Sigmoid colon (tissue), 7 donors: ENCODE results near the gene CENPP. TPM values are rescaled to one million over a fixed set of nuclear protein-coding genes. Genes with fewer than 3 reads are reported as not detected.

Source experiments
- DNase-seq: peaks from one replicate; pipeline ENCODE4 v3.0.0-alpha.2; 2019
- H3K27ac ChIP-seq, 4 donors: fragments of 200-600 bp; sonication (generic); one replicate each; pipeline ENCODE4 v1.5.1; 2016 to 2019; ENCODE audit warnings: mild to moderate bottlenecking in 1 of 4
- H3K27me3 ChIP-seq, 3 donors: fragments of 200-600 bp; sonication (generic); one replicate each; pipeline ENCODE4 v1.5.1; 2019; ENCODE audit warnings: mild to moderate bottlenecking in 1 of 3
- H3K36me3 ChIP-seq, 4 donors: fragments of 200-600 bp; sonication (generic); one replicate each; pipeline ENCODE4 v1.5.1; 2016 to 2019
- H3K4me1 ChIP-seq, 4 donors: fragments of 200-600 bp; sonication (generic); one replicate each; pipeline ENCODE4 v1.5.1; 2017 to 2019
- H3K4me3 ChIP-seq, 4 donors: fragments of 200-600 bp; sonication (generic); one replicate each; pipeline ENCODE4 v1.5.1; 2017 to 2019; ENCODE audit warnings: mild to moderate bottlenecking in 2 of 4, moderate library complexity in 1 of 4
- H3K9me3 ChIP-seq, 4 donors: fragments of 200-600 bp in 3 of 4; sonication (generic) in 3 of 4; one replicate each; pipeline versions ENCODE4 v1.5.1 to v1.6.1; 2013 to 2019
- CTCF ChIP-seq, 4 experiments: fragments of 450-650 bp in 3 of 4; fragments of 200-600 bp in 1 of 4; IDR thresholded peaks; one replicate each; pipeline ENCODE4 v1.5.1; 2016 to 2019; ENCODE audit warnings: antibody characterized with exemption in 4 of 4, mild to moderate bottlenecking in 3 of 4, moderate library complexity in 2 of 4
- EP300 ChIP-seq, 4 donors: sonication (generic); formaldehyde crosslinking; IDR thresholded peaks; one replicate each; pipeline ENCODE4 v1.6.1; 2017; ENCODE audit warnings: antibody characterized with exemption in 4 of 4
- POLR2A ChIP-seq, 2 donors: fragments of 450-650 bp; IDR thresholded peaks; one replicate each; pipeline ENCODE4 v1.6.1; 2016; ENCODE audit warnings: antibody characterized with exemption in 2 of 2, mild to moderate bottlenecking in 2 of 2, moderate library complexity in 2 of 2
- POLR2AphosphoS5 ChIP-seq, 4 donors: sonication (generic); formaldehyde crosslinking; IDR thresholded peaks; one replicate each; pipeline ENCODE4 v1.6.1; 2017; ENCODE audit warnings: antibody characterized with exemption in 4 of 4
- WGBS, 2 donors: extraction: QIAGEN DNeasy Blood & Tissue Kit; methylation state at CpG; one replicate each; pipeline ENCODE4 v1.1.7; 2013; 5-methylcytosine and 5-hydroxymethylcytosine counted together
- intact Hi-C: fragments of 100-400 bp; cut with DNase I; formaldehyde crosslinking; loops from one replicate; pipeline ENCODE4 v1.15.1; 2023
- polyA plus RNA-seq, 3 donors: library from polyadenylated mRNA; stranded (reverse); fragments of 200-250 nt; gene quantifications; one replicate each; pipeline ENCODE4 v1.2.3, GENCODE V29; 2013
- total RNA-seq, 4 donors: library from RNA; depleted of rRNA; stranded (reverse); fragments of >200 nt; gene quantifications; one replicate each; pipeline ENCODE4 v1.1.0, GENCODE V29; 2016
- donor health status: healthy with polysubstance abuse.
- donor health status: Bipolar disorder and iron deficiency.
- donor health status: healthy.

Gene CENPP
- total and polyA plus RNA-seq, 7 donors, result 0.60 to 11.9 (median 2.4) TPM

- no peak for DNase-seq
- peaks cover 0 to 32% (median 20%) of the 10 kb centered on the region in 4 donors for H3K4me1 ChIP-seq
- WGBS, 2 donors, result 80 to 85% methylated on average over 13 of the region's 13 CpGs
- no peaks in the 10 kb centered on the region for H3K9me3 ChIP-seq
- intact Hi-C loops, result no loop called here
- no peaks in the 10 kb centered on the region for H3K27me3 ChIP-seq
- no peak overlapping the region for H3K27ac ChIP-seq
- no peak overlapping the region for H3K4me3 ChIP-seq
- TF ChIP-seq CTCF (IDR thresholded peaks at IDR 0.05) (no peak), EP300 (IDR thresholded peaks at IDR 0.05) (no peak), POLR2A (IDR thresholded peaks at IDR 0.05) (no peak), POLR2AphosphoS5 (IDR thresholded peaks at IDR 0.05) (no peak)
- H3K36me3 ChIP-seq, result peaks cover 0 to 4% (median 0%) of the 10 kb centered on the region in 4 donors
Measured at GRCh38 chr9:92664394-92665152, 338.8 kb downstream of the CENPP start.

DNA sequence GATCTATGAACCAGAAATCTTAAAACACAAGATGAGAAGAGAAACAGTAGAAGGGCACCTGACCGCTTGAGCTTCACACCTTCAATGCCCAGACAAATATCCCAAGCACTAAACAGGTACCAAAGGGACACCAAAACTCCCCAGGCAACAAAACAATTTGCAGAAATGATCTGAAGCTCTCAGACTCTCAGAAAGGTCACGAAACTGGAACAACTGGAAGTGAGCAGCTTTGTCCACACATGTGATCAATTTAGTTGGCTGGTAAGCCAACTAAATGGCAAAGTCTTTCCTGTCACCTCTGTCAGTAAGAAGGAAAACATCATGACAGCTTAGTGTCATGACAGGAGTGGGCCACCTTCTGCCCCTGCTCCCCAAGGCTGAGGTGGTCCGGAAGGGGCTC, 340.1 kb downstream of the CENPP start:
- Histone ChIP-seq H3K4me3 (no peak overlapping the region), H3K9me3 (no peaks in the 10 kb centered on the region), H3K27me3 (no peaks in the 10 kb centered on the region), H3K36me3 (peaks cover 0 to 4% (median 0%) of the 10 kb centered on the region in 4 donors), H3K27ac (no peak overlapping the region), H3K4me1 (peaks cover 0 to 35% (median 23%) of the 10 kb centered on the region in 4 donors)
- intact Hi-C loops, result no loop called here
- no peak for DNase-seq
- 90 to 95% methylated on average over 3 of the region's 3 CpGs for WGBS, 2 donors
- no peak for TF ChIP-seq EP300 (IDR thresholded peaks at IDR 0.05)
- TF ChIP-seq POLR2A (IDR thresholded peaks at IDR 0.05), result no peak
- TF ChIP-seq CTCF (IDR thresholded peaks at IDR 0.05), result no peak
- TF ChIP-seq POLR2AphosphoS5 (IDR thresholded peaks at IDR 0.05), result no peak

- Histone ChIP-seq H3K4me3 (no peak overlapping the region), H3K9me3 (no peaks in the 10 kb centered on the region), H3K27me3 (no peaks in the 10 kb centered on the region), H3K27ac (no peak overlapping the region), H3K36me3 (peaks cover 0 to 4% (median 0%) of the 10 kb centered on the region in 4 donors), H3K4me1 (peaks cover 0 to 39% (median 26%) of the 10 kb centered on the region in 4 donors)
- no peak for TF ChIP-seq POLR2AphosphoS5 (IDR thresholded peaks at IDR 0.05)
- no peak for TF ChIP-seq POLR2A (IDR thresholded peaks at IDR 0.05)
- TF ChIP-seq CTCF (IDR thresholded peaks at IDR 0.05), result no peak
- no peak for TF ChIP-seq EP300 (IDR thresholded peaks at IDR 0.05)
- WGBS, 2 donors, result 94 to 96% methylated on average over 6 of the region's 6 CpGs
- intact Hi-C loops, result no loop called here
- no peak for DNase-seq
Measured at GRCh38 chr9:92666236-92666635, 340.5 kb downstream of the CENPP start.

DNA sequence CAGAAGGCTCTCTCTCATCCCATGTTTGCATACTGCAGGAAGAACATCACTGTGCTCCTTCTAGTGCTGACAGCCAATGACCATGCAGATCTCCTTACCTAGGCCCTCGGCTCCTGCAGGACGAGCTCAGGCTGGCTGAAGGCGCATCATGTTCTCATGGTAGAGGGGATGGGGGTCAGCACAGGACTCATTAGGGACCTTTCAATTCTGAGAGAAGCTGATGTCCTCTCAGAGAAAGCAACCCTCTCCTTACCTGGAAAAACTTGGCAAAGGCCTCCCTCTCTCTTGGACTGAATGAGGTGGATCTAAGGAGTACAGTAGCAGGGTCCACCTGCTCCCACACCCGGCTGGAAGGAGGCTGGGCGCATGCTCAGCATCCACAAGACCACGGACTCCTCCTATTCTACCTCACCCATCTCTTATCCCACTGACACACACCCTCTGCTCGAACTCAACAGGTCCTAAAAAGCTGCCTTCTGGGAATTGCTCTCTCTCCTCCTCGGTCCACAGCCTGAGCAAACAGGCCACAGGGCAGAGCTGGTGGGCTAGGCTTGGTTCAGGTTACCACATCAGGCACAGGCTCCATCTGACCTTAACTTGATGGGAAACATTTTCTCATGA, 341.3 kb downstream of the CENPP start:
- TF ChIP-seq EP300 (IDR thresholded peaks at IDR 0.05), result no peak
- TF ChIP-seq POLR2A (IDR thresholded peaks at IDR 0.05), result no peak
- TF ChIP-seq CTCF (IDR thresholded peaks at IDR 0.05), result no peak
- no peak for TF ChIP-seq POLR2AphosphoS5 (IDR thresholded peaks at IDR 0.05)
- no peak for DNase-seq

More for the DNA sequence above, 341.3 kb downstream of the CENPP start:
- peaks cover 0 to 4% (median 0%) of the 10 kb centered on the region in 4 donors for H3K36me3 ChIP-seq
- no peak overlapping the region for H3K27ac ChIP-seq
- intact Hi-C loops, result no loop called here
- WGBS, 2 donors, result 91 to 94% methylated on average over 8 of the region's 8 CpGs
- H3K4me3 ChIP-seq, result no peak overlapping the region
- no peaks in the 10 kb centered on the region for H3K27me3 ChIP-seq
- H3K4me1 ChIP-seq, result peaks cover 0 to 45% (median 29%) of the 10 kb centered on the region in 4 donors
- no peaks in the 10 kb centered on the region for H3K9me3 ChIP-seq
